GM12864 (cell line): Measurements from ENCODE around the gene RREB1.

ENCODE experiments used
- DNase-seq: peaks from one replicate; pipeline ENCODE4 v3.0.0-alpha.2; 2011; ENCODE audit warnings: low read depth
- H3K4me3 ChIP-seq: 2 replicates; pipeline ENCODE4 v1.5.1; 2011; ENCODE audit warnings: mild to moderate bottlenecking, low read depth, low read length, control low read depth
- TF ChIP-seq, protein P1 (sequence below): IDR thresholded peaks from 2 replicates; pipeline ENCODE4 v1.5.1; 2011; ENCODE audit warnings: low read depth, mild to moderate bottlenecking, moderate library complexity, low read length, control low read depth, inconsistent platforms; ENCODE audit errors: missing control alignments

RREB1 gene

DNA sequence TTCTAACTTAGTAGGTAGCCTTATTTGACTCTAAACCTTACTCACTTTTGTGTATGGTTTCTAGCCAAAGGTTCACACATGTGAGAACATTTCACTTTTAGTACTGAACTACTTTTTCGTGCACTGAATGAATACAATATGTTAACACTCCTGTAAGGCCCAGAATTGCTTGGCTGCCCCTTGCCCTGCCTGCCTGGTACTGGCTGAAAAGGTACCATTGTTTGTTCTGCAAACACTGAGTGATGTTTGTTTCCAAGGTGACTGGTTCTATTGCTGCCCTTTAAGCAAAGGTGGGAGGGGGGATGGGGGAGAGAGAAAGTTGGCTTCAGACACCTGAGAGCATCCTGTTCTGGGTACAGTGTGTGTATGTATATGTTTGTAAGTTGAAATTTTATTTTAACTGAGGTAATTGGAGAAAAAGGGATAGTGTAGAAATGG lies 31.2 kb downstream of the RREB1 start:
- TF ChIP-seq, protein P1, sequence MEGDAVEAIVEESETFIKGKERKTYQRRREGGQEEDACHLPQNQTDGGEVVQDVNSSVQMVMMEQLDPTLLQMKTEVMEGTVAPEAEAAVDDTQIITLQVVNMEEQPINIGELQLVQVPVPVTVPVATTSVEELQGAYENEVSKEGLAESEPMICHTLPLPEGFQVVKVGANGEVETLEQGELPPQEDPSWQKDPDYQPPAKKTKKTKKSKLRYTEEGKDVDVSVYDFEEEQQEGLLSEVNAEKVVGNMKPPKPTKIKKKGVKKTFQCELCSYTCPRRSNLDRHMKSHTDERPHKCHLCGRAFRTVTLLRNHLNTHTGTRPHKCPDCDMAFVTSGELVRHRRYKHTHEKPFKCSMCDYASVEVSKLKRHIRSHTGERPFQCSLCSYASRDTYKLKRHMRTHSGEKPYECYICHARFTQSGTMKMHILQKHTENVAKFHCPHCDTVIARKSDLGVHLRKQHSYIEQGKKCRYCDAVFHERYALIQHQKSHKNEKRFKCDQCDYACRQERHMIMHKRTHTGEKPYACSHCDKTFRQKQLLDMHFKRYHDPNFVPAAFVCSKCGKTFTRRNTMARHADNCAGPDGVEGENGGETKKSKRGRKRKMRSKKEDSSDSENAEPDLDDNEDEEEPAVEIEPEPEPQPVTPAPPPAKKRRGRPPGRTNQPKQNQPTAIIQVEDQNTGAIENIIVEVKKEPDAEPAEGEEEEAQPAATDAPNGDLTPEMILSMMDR = no peak
- no peak overlapping the region for H3K4me3 ChIP-seq
- no peak for DNase-seq

DNA sequence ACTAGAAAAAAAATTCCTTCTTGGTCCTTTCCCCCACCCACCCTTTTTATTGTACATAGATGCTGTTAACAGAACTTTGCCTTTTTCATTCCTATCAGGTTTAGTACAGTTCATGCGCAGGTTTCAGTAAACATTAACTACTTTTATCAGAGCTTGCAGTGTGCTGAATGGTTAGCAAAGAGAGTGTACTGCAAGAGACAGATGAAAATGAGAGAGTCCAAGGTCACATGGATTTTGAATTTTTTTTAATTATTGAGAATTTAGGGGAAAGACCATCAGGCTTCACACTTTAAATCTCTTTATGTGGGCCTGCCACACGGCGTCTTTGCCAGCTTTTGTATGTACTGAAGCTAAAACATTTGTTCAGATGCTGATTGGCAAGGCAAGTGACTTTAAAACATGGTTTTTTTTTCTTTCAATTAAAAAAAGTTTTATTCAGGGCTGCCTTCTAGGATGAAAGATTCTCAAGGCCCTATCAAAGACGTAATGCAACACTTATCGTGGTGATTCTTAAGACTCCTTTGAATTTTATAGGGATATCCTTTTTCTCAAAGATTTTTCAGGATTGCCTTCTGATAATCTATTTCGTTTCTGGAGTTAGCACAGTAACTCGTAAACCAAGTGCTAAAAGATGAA lies 32.2 kb downstream of the RREB1 start:
- TF ChIP-seq, protein P1 = no peak
- DNase-seq = no peak
- peak overlapping the region; percentile 75; the same call in 1 of the 2 replicates for H3K4me3 ChIP-seq

DNA sequence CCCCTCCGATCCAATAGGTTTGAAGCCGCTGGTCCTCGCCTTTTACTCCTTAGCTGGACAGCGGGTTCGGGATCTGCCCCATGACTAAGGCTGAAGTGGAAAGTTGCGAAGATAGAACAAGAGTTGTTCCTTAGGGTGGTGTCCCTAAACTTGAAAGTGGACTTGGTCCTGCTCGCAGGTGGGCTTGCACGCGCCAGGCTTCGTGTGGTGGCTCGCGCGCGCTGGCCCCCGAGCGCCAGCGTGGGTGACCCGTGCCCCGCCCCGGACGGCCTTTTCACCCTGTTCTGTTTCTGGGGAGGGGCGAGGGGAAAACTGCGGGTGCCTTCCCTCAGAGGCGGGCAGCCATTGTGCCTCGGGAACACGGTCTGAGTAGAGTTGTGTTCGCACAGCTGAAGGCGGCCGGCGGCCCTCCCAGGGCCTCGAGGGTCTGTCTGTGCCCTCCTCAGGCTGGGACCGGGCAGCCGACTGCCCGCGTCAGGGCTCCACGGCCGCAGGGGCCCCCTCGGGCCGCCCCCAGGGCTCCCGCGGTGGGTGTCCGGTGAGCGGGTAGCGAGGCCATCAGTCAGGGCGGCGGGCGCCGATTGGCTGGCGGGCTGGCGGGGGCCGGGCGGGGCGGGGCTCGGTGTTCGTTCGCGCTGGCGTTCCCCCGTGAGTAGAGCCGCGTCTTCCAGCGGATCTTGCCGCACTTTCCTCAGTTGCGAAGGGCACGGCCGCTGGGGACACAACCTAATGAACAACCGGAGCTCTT lies 33.0 kb downstream of the RREB1 start:
- TF ChIP-seq, protein P1 = no peak
- peak overlapping the region; percentile 75 for H3K4me3 ChIP-seq
- no peak for DNase-seq

DNA sequence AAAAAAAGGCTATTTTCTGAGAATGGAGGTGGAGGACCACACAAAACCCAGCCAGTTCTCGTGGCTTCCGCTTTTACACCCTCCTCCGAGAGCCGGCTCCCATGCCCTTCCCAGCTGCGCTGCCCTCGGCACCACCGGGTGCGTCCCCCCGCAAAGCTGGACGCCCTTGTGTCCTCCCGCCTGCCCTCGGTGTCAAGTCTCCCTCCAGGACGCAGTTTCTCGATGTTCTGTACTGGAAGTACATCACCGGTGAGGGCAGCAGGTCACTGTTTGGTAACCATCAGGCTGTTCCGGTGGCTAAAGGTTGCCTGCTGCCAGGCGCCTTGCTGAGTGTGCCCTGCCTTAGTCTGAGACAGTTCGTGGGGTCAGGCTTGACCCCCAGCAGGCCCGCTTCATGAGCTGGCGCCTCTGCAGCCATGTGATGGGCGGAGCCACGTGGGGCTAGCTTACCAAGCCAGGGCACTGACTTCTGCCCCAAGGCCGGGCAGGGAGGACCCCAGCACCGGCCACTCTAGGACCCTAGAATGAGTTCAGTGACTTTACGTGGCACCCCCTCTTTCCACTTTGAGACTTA lies 34.6 kb downstream of the RREB1 start:
- H3K4me3 ChIP-seq = no peak overlapping the region
- TF ChIP-seq, protein P1 = no peak
- no peak for DNase-seq

DNA sequence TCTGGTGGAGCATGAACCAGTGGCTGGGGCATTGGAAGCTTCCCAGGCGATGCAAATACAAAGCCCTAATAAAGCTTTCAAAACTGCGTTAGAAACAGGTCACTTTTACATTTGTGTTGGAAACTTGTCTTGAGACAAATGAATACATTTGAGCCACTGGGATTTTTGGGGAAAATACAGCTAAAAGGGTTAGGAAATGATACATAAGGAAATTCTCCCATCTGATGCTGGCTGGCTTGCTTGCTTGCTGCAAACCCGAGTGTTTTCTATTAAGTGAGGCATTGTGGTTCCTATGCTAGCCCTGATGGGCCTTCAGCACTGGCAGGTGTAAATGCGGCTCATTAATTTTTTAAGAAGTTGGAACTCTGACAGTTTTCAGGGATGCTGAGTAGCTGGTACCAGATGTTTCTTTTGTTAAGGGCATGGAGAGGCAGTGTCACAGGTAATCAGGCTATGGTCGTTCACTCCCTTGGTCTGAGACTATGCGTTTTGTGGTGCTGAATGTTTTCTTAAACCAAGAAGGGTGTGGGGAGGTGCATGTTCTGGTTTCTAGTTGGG lies 35.2 kb downstream of the RREB1 start:
- no peak overlapping the region for H3K4me3 ChIP-seq
- no peak for DNase-seq
- TF ChIP-seq, protein P1 = no peak

DNA sequence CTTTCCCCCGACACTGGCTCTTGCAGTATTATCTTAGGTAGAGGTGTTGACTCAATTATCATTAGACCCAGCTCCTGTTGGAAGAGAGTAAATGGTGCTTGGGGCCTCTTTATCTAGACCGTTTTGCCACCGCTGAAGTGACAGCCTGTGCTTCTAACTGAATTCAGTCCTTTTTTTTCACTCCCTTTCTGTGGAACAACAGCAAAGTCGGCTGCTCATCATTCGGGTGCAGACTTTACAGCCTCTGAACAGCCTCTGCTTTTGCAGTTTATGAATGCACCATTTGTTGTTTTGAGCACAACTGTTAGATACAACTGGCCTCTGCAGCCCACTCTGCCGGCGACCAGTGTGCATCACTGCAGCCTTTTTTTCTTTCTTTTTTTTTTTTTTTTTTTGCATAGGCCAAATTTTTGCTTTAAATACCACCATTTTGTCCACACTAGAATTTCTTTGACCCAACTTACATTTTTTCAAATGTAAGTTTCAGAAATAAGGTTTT lies 35.8 kb downstream of the RREB1 start:
- TF ChIP-seq, protein P1 = no peak
- no peak for DNase-seq
- no peak overlapping the region for H3K4me3 ChIP-seq
